ENCODE measurements around the gene FLYWCH1.

DNA sequence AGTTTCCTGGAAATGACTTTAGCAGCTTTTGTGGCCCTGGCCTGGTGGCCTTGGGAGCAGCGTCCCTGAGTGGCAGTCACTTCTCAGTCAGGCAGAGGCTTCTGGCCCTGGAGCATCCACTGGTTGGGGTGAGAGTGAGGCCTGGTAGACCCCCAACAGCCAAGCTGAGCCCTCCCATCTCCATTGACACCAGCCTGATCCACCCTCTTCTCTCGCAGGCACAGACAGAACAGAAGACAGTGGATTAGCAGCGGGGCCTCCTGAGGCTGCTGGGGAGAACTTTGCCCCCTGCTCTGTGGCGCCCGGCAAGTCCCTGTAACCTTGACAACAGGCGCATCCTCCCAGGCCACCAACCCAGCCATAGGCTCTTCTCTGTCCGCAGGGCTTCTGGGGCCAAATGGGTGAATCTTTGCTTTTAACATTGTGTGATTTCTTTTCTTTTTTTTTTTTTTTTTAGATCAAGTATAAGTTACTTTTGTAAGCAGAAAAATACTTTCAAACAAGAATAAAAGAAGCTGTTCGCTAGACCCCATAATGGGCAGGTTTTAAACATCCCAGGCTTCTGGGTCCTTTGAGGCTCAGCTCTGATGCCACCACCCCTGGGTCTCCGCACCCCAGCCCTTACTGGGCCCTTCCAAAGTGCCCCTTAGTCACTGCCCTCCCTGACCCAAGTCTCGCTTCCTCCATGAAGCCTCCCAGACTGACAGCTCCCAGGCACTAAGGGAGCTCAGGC lies 12.7 kb upstream of the FLYWCH1 start:
- TF ChIP-seq EZH2 (IDR thresholded peaks at IDR 0.05) (no peak), POLR2AphosphoS5 (IDR thresholded peaks at IDR 0.05; ENCODE audit: borderline replicate concordance, low read depth, low read length) (no peak)
